Measurements from ENCODE around the gene ARMC7. TPM values are rescaled to one million over a fixed set of nuclear protein-coding genes. Genes with fewer than 3 reads are reported as not detected.

Gene ARMC7
- total and polyA plus RNA-seq, 2 of the 13 experiments (the other 11 are each of a cell fraction or from before 2014, with no cell fraction given): 3.9 to 4.2 TPM

- no peak for TF ChIP-seq DZIP1 (CRISPR knock-in tag; IDR thresholded peaks at IDR 0.05)
- no peak for TF ChIP-seq ZNF768 (CRISPR knock-in tag; IDR thresholded peaks at IDR 0.05)
- 0 out of 2 replicates have a peak, but pooled peaks have one; percentile 24 for TF ChIP-seq ZNF317 (CRISPR knock-in tag; IDR thresholded peaks at IDR 0.05)
- no peak; the same call in 1 of the 2 replicates for TF ChIP-seq ZSCAN31 (CRISPR knock-in tag; IDR thresholded peaks at IDR 0.05; ENCODE audit: low read depth)
- no peak for TF ChIP-seq NFE2L1 (CRISPR knock-in tag; IDR thresholded peaks at IDR 0.05; ENCODE audit: borderline replicate concordance)
- TF ChIP-seq ESRRA (CRISPR knock-in tag; IDR thresholded peaks at IDR 0.05; ENCODE audit: low read depth): no peak; the same call in 1 of the 2 replicates
- 0 out of 2 replicates have a peak, but pooled peaks have one; percentile 55 for TF ChIP-seq BRCA1 (CRISPR knock-in tag; IDR thresholded peaks at IDR 0.05)
- peak; percentile 12; the same call in 1 of the 2 replicates for TF ChIP-seq ZFP91 (CRISPR knock-in tag; IDR thresholded peaks at IDR 0.05; ENCODE audit: borderline replicate concordance)
- TF ChIP-seq, protein P1, sequence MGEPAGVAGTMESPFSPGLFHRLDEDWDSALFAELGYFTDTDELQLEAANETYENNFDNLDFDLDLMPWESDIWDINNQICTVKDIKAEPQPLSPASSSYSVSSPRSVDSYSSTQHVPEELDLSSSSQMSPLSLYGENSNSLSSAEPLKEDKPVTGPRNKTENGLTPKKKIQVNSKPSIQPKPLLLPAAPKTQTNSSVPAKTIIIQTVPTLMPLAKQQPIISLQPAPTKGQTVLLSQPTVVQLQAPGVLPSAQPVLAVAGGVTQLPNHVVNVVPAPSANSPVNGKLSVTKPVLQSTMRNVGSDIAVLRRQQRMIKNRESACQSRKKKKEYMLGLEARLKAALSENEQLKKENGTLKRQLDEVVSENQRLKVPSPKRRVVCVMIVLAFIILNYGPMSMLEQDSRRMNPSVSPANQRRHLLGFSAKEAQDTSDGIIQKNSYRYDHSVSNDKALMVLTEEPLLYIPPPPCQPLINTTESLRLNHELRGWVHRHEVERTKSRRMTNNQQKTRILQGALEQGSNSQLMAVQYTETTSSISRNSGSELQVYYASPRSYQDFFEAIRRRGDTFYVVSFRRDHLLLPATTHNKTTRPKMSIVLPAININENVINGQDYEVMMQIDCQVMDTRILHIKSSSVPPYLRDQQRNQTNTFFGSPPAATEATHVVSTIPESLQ (CRISPR knock-in tag; conservative IDR thresholded peaks at IDR 0.05): no peak
- peak; percentile 91; the same call in 1 of the 2 replicates for TF ChIP-seq ZNF644 (CRISPR knock-in tag; IDR thresholded peaks at IDR 0.05; ENCODE audit: low read depth)
- TF ChIP-seq SNAI1 (CRISPR knock-in tag; IDR thresholded peaks at IDR 0.05; ENCODE audit: borderline replicate concordance): 0 out of 2 replicates have a peak, but pooled peaks have one; percentile 14
- no peak for TF ChIP-seq ZNF333 (CRISPR knock-in tag; IDR thresholded peaks at IDR 0.05; ENCODE audit: borderline replicate concordance)
- no peak for TF ChIP-seq RBAK (CRISPR knock-in tag; IDR thresholded peaks at IDR 0.05)
- TF ChIP-seq FOXK2 (IDR thresholded peaks at IDR 0.05): peak; percentile 68; the same call in 1 of the 2 replicates
- no peak for TF ChIP-seq ZNF326 (CRISPR knock-in tag; IDR thresholded peaks at IDR 0.05; ENCODE audit: borderline replicate concordance)
- no peak for TF ChIP-seq ONECUT2 (CRISPR knock-in tag; IDR thresholded peaks at IDR 0.05)
- 0 out of 2 replicates have a peak, but pooled peaks have one; percentile 41 for TF ChIP-seq MYPOP (CRISPR knock-in tag; IDR thresholded peaks at IDR 0.05)
- TF ChIP-seq MBNL3 (CRISPR knock-in tag; conservative IDR thresholded peaks at IDR 0.05): no peak
- peak; percentile 65 for TF ChIP-seq ELF3 (CRISPR knock-in tag; IDR thresholded peaks at IDR 0.05)
- TF ChIP-seq RBM22 (optimal IDR thresholded peaks at IDR 0.05; ENCODE audit: low read length): no peak
- peak; percentile 77; the same call in 1 of the 2 replicates for TF ChIP-seq RXRA (CRISPR knock-in tag; IDR thresholded peaks at IDR 0.05)
- TF ChIP-seq, protein P2, sequence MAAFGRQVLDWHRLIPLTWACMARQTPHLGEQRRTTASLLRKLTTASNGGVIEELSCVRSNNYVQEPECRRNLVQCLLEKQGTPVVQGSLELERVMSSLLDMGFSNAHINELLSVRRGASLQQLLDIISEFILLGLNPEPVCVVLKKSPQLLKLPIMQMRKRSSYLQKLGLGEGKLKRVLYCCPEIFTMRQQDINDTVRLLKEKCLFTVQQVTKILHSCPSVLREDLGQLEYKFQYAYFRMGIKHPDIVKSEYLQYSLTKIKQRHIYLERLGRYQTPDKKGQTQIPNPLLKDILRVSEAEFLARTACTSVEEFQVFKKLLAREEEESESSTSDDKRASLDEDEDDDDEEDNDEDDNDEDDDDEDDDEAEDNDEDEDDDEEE (CRISPR knock-in tag; IDR thresholded peaks at IDR 0.05): no peak
Measured at GRCh38 chr17:75086496-75087181, 23.1 kb upstream of the ARMC7 start (continued).
